ENCODE measurements around the gene DYNC1LI2.

The DYNC1LI2 gene

DNA sequence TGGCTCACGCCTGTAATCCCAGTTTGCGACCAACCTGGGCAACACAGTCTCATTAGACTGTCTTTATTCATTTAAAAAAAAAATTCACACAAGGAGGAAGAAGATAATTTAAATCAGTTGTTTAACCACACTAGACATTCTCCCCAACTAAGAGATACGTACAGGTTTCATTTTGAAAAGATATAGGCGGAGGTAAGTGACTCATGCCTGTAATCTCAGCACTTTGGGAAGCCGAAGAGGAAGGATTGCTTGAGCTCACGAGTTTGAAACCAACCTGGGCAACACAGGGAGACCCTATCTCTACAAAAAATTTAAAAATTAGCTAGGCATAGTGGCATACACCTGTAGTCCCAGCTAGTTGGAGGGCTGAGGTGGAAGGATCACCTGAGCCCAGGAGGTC is 60.2 kb downstream of the DYNC1LI2 start:
- H2BK5ac ChIP-seq (ENCODE audit: low read depth, low read length, poor library complexity, severe bottlenecking), result no peak overlapping the region
- H3K27ac ChIP-seq (ENCODE audit: low read length, poor library complexity, severe bottlenecking), result no peak overlapping the region
- no peak overlapping the region for H2BK120ac ChIP-seq (ENCODE audit: low read depth, low read length)
- no peak overlapping the region for H3K9ac ChIP-seq (ENCODE audit: low read length)
- H3K4me2 ChIP-seq (ENCODE audit: low read length, poor library complexity, severe bottlenecking), result no peak overlapping the region
- no peaks in the 10 kb centered on the region for H3K36me3 ChIP-seq (ENCODE audit: control insufficient read depth in 1 of 2, insufficient read depth in 2 of 2, low read depth in 1 of 2, low read length in 2 of 2)
- no peaks in the 10 kb centered on the region for H3K9me3 ChIP-seq (ENCODE audit: control insufficient read depth, low read length)
- no peak overlapping the region for H3K23ac ChIP-seq (ENCODE audit: low read length in 2 of 2)
- no peak overlapping the region for H3K4me3 ChIP-seq (ENCODE audit: insufficient read depth in 1 of 2, low read depth in 1 of 2, low read length in 2 of 2)
- H3K79me1 ChIP-seq (replicated peaks; ENCODE audit: low read length, poor library complexity, severe bottlenecking), result peaks cover 39% of the 10 kb centered on the region
- no peak overlapping the region for H2AK5ac ChIP-seq (ENCODE audit: low read length, severe bottlenecking)
- no peak overlapping the region for H2BK12ac ChIP-seq (ENCODE audit: low read length in 2 of 2)
- no peak overlapping the region for H2BK15ac ChIP-seq (ENCODE audit: low read depth, poor library complexity, severe bottlenecking)
- DNase-seq, result no peak
- H4K91ac ChIP-seq (ENCODE audit: low read length), result no peak overlapping the region
- H3K18ac ChIP-seq (ENCODE audit: low read depth in 1 of 2, low read length in 2 of 2), result no peak overlapping the region
- H3K14ac ChIP-seq (ENCODE audit: low read length in 2 of 2), result no peak overlapping the region
- H2AFZ ChIP-seq (ENCODE audit: low read depth, low read length), result no peak overlapping the region
- H3K27me3 ChIP-seq (ENCODE audit: control insufficient read depth in 1 of 2, insufficient read depth in 1 of 2, low read length in 2 of 2), result no peaks in the 10 kb centered on the region
- no peak overlapping the region for H4K8ac ChIP-seq (ENCODE audit: low read length)
- H3K4ac ChIP-seq (ENCODE audit: low read depth in 1 of 2, low read length in 2 of 2), result no peak overlapping the region
- H3K4me1 ChIP-seq (ENCODE audit: control insufficient read depth, insufficient read depth, low read depth, low read length), result peaks cover 26% of the 10 kb centered on the region
- 100% methylated on average over 5 of the region's 6 CpGs for WGBS

DNA sequence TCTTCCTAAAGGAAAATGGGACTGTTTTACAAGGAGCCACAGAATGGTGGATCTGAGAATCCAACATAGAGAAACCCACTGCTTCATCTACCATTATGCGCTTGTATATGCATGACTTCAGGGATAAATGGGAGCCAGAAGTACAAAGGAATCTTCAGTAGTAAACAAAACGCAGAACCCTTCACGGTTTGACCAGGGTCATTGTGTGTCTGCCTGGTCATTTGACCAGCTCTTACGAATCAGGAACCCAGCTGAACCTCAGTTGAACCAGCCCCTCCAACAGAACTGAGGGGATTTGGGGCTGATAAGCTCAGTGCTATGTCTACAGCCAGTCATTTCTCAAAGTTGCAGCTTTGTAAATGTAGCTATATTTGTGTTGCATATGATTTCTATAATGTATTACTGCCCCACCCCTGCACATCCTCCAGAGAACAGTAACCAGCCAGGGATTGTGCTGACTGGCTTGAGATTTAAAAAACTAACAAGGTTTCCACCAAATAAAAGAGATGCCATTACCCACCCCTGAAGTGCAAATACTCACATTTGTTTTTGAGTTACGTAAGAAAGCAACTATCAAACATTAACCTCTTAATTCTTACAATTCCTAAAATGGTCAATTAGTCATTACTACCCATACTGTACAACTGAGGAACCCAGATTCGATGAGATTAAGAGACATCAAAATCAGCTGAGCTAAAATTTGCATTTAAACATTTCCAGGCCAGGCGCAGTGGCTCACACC is 61.1 kb downstream of the DYNC1LI2 start:
- H2AFZ ChIP-seq (ENCODE audit: low read depth, low read length), result no peak overlapping the region
- H3K36me3 ChIP-seq (ENCODE audit: control insufficient read depth in 1 of 2, insufficient read depth in 2 of 2, low read depth in 1 of 2, low read length in 2 of 2), result no peaks in the 10 kb centered on the region
- no peaks in the 10 kb centered on the region for H3K9me3 ChIP-seq (ENCODE audit: control insufficient read depth, low read length)
- no peak overlapping the region for H3K27ac ChIP-seq (ENCODE audit: low read length, poor library complexity, severe bottlenecking)
- H3K4me1 ChIP-seq (ENCODE audit: control insufficient read depth, insufficient read depth, low read depth, low read length), result peaks cover 19% of the 10 kb centered on the region
- no peak overlapping the region for H3K18ac ChIP-seq (ENCODE audit: low read depth in 1 of 2, low read length in 2 of 2)
- no peak overlapping the region for H2BK15ac ChIP-seq (ENCODE audit: low read depth, poor library complexity, severe bottlenecking)
- H3K14ac ChIP-seq (ENCODE audit: low read length in 2 of 2), result no peak overlapping the region
- DNase-seq, result no peak
- H2BK12ac ChIP-seq (ENCODE audit: low read length in 2 of 2), result no peak overlapping the region
- H3K79me1 ChIP-seq (replicated peaks; ENCODE audit: low read length, poor library complexity, severe bottlenecking), result peaks cover 34% of the 10 kb centered on the region
- H3K27me3 ChIP-seq (ENCODE audit: control insufficient read depth in 1 of 2, insufficient read depth in 1 of 2, low read length in 2 of 2), result no peaks in the 10 kb centered on the region
- WGBS, result 71% methylated on average over 7 of the region's 7 CpGs
- no peak overlapping the region for H3K9ac ChIP-seq (ENCODE audit: low read length)
- H3K23ac ChIP-seq (ENCODE audit: low read length in 2 of 2), result no peak overlapping the region
- no peak overlapping the region for H3K4me2 ChIP-seq (ENCODE audit: low read length, poor library complexity, severe bottlenecking)
- H3K4me3 ChIP-seq (ENCODE audit: insufficient read depth in 1 of 2, low read depth in 1 of 2, low read length in 2 of 2), result no peak overlapping the region
- no peak overlapping the region for H2AK5ac ChIP-seq (ENCODE audit: low read length, severe bottlenecking)
- H2BK120ac ChIP-seq (ENCODE audit: low read depth, low read length), result no peak overlapping the region
- H4K8ac ChIP-seq (ENCODE audit: low read length), result no peak overlapping the region
- H3K4ac ChIP-seq (ENCODE audit: low read depth in 1 of 2, low read length in 2 of 2), result no peak overlapping the region
- H2BK5ac ChIP-seq (ENCODE audit: low read depth, low read length, poor library complexity, severe bottlenecking), result no peak overlapping the region
- no peak overlapping the region for H4K91ac ChIP-seq (ENCODE audit: low read length)

- no peak overlapping the region for H3K9ac ChIP-seq (ENCODE audit: low read length)
- no peak overlapping the region for H3K18ac ChIP-seq (ENCODE audit: low read depth in 1 of 2, low read length in 2 of 2)
- no peak overlapping the region for H4K91ac ChIP-seq (ENCODE audit: low read length)
- no peak overlapping the region for H2BK12ac ChIP-seq (ENCODE audit: low read length in 2 of 2)
- no peak overlapping the region for H2BK5ac ChIP-seq (ENCODE audit: low read depth, low read length, poor library complexity, severe bottlenecking)
- H3K27ac ChIP-seq (ENCODE audit: low read length, poor library complexity, severe bottlenecking), result no peak overlapping the region
- no peak overlapping the region for H3K4me2 ChIP-seq (ENCODE audit: low read length, poor library complexity, severe bottlenecking)
- no peak overlapping the region for H3K23ac ChIP-seq (ENCODE audit: low read length in 2 of 2)
- no peak overlapping the region for H3K14ac ChIP-seq (ENCODE audit: low read length in 2 of 2)
- no peak overlapping the region for H2AFZ ChIP-seq (ENCODE audit: low read depth, low read length)
- H3K9me3 ChIP-seq (ENCODE audit: control insufficient read depth, low read length), result no peaks in the 10 kb centered on the region
- 92% methylated on average over 5 of the region's 6 CpGs for WGBS
- H4K8ac ChIP-seq (ENCODE audit: low read length), result no peak overlapping the region
- H3K4me1 ChIP-seq (ENCODE audit: control insufficient read depth, insufficient read depth, low read depth, low read length), result peaks cover 19% of the 10 kb centered on the region
- H3K27me3 ChIP-seq (ENCODE audit: control insufficient read depth in 1 of 2, insufficient read depth in 1 of 2, low read length in 2 of 2), result no peaks in the 10 kb centered on the region
- H3K4me3 ChIP-seq (ENCODE audit: insufficient read depth in 1 of 2, low read depth in 1 of 2, low read length in 2 of 2), result no peak overlapping the region
- no peak overlapping the region for H2BK120ac ChIP-seq (ENCODE audit: low read depth, low read length)
- no peaks in the 10 kb centered on the region for H3K36me3 ChIP-seq (ENCODE audit: control insufficient read depth in 1 of 2, insufficient read depth in 2 of 2, low read depth in 1 of 2, low read length in 2 of 2)
- H3K79me1 ChIP-seq (replicated peaks; ENCODE audit: low read length, poor library complexity, severe bottlenecking), result peaks cover 37% of the 10 kb centered on the region
- no peak overlapping the region for H2AK5ac ChIP-seq (ENCODE audit: low read length, severe bottlenecking)
- H3K4ac ChIP-seq (ENCODE audit: low read depth in 1 of 2, low read length in 2 of 2), result no peak overlapping the region
- no peak for DNase-seq
- no peak overlapping the region for H2BK15ac ChIP-seq (ENCODE audit: low read depth, poor library complexity, severe bottlenecking)
These were observed 62.1 kb downstream of the DYNC1LI2 start for GRCh38 chr16:66689282-66689681.

DNA sequence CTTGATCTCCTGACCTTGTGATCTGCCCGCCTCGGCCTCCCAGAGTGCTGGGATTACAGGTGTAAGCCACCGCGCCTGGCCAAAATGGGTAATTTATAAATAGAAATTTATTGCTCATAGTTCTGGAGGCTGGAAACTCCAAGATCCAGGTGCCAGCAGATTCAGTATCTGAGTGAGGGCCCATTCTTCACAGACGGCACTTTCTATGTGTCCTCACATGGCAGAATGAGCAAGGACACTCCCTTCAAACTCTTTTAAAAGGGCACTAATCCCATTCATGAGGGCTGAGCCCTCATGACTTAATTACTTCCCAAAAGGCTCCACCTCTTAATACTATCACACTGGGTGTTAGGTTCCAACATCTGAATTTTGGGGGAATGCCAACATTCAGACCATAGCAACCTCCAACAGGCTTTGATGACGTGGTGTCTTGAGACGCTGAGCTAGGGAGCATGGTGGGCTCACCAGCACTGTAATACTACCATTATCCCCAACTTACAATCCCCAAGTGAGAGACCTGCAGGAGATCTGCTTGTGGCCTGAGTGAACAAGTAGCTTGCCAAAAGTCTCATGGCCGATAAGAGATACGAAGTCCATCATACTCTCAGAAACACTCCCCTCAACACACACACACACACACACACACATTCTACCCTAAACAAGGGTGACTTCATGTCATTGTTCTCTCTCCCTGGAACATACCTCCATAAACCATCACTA is 63.3 kb downstream of the DYNC1LI2 start:
- Histone ChIP-seq H2BK12ac (ENCODE audit: low read length in 2 of 2) (no peak overlapping the region), H3K27me3 (ENCODE audit: control insufficient read depth in 1 of 2, insufficient read depth in 1 of 2, low read length in 2 of 2) (no peaks in the 10 kb centered on the region), H3K4ac (ENCODE audit: low read depth in 1 of 2, low read length in 2 of 2) (no peak overlapping the region), H2BK5ac (ENCODE audit: low read depth, low read length, poor library complexity, severe bottlenecking) (no peak overlapping the region), H4K91ac (ENCODE audit: low read length) (no peak overlapping the region), H3K27ac (ENCODE audit: low read length, poor library complexity, severe bottlenecking) (no peak overlapping the region), H2BK15ac (ENCODE audit: low read depth, poor library complexity, severe bottlenecking) (no peak overlapping the region), H3K4me2 (ENCODE audit: low read length, poor library complexity, severe bottlenecking) (no peak overlapping the region), H4K8ac (ENCODE audit: low read length) (no peak overlapping the region), H2BK120ac (ENCODE audit: low read depth, low read length) (peak overlapping the region; percentile 61), H2AFZ (ENCODE audit: low read depth, low read length) (no peak overlapping the region), H3K36me3 (ENCODE audit: control insufficient read depth in 1 of 2, insufficient read depth in 2 of 2, low read depth in 1 of 2, low read length in 2 of 2) (no peaks in the 10 kb centered on the region), H2AK5ac (ENCODE audit: low read length, severe bottlenecking) (no peak overlapping the region), H3K4me3 (ENCODE audit: insufficient read depth in 1 of 2, low read depth in 1 of 2, low read length in 2 of 2) (no peak overlapping the region), H3K9ac (ENCODE audit: low read length) (no peak overlapping the region), H3K14ac (ENCODE audit: low read length in 2 of 2) (no peak overlapping the region), H3K4me1 (ENCODE audit: control insufficient read depth, insufficient read depth, low read depth, low read length) (peaks cover 20% of the 10 kb centered on the region), H3K23ac (ENCODE audit: low read length in 2 of 2) (no peak overlapping the region), H3K79me1 (replicated peaks; ENCODE audit: low read length, poor library complexity, severe bottlenecking) (peaks cover 33% of the 10 kb centered on the region), H3K9me3 (ENCODE audit: control insufficient read depth, low read length) (no peaks in the 10 kb centered on the region), H3K18ac (ENCODE audit: low read depth in 1 of 2, low read length in 2 of 2) (no peak overlapping the region)
- WGBS, result 96% methylated on average over 9 of the region's 9 CpGs
- no peak for DNase-seq
